ENCODE data around the gene PIN1. TPM values are rescaled to one million over a fixed set of nuclear protein-coding genes. Genes with fewer than 3 reads are reported as not detected.

The PIN1 gene
- total and polyA plus RNA-seq, 2 of the 8 experiments (the other 6 are each of a cell fraction or from before 2014, with no cell fraction given) = 78.3 to 90.8 TPM

- POLR2A ChIA-PET (ENCODE audit: partially characterized antibody) = interaction anchor here (1.2 kb wide), 1 partner anchor 14 kb away, joined by 3 read pairs; no protein-coding TSS in a partner anchor
- Histone ChIP-seq H3K23me2 (ENCODE audit: low read depth, low read length) (no peaks in the 10 kb centered on the region), H3K9ac (replicated peaks in 1 of 4; ENCODE audit: extremely low read depth in 1 of 4, low read depth in 3 of 4, low read length in 3 of 4) (no peak overlapping the region), H3K4ac (replicated peaks; ENCODE audit: insufficient read length, low read depth, low read length) (no peak overlapping the region), H3K27ac (ENCODE audit: low read depth, low read length) (no peak overlapping the region), H3K14ac (ENCODE audit: insufficient read length) (no peak overlapping the region), H3K36me3 (ENCODE audit: control insufficient read depth in 2 of 4, insufficient read depth in 4 of 4, low read length in 3 of 4) (peaks cover 0 to 8% (median 4%) of the 10 kb centered on the region in 4 experiments; a peak in 5 of 8 replicates), H3K9me3 (ENCODE audit: insufficient read depth in 2 of 2, low read depth in 1 of 2, low read length in 1 of 2) (no peaks in the 10 kb centered on the region), H3K56ac (replicated peaks; ENCODE audit: insufficient read length, low read depth, low read length) (no peak overlapping the region), H2AFZ (ENCODE audit: low read length) (no peak overlapping the region), H3K27me3 (replicated peaks in 1 of 4; ENCODE audit: control insufficient read depth in 3 of 4, extremely low read depth in 1 of 4, insufficient read depth in 3 of 4, low read length in 3 of 4) (no peaks in the 10 kb centered on the region), H4K20me1 (replicated peaks in 1 of 2; ENCODE audit: control insufficient read depth in 1 of 2, insufficient read depth in 2 of 2, low read length in 2 of 2) (peaks cover 1 to 2% of the 10 kb centered on the region in 2 experiments), H3K23ac (ENCODE audit: insufficient read length) (no peak overlapping the region), H2BK20ac (ENCODE audit: low read length) (no peak overlapping the region), H3K4me3 (ENCODE audit: extremely low read depth in 1 of 4, insufficient read depth in 2 of 4, low read depth in 3 of 4, low read length in 4 of 4) (no peak overlapping the region), H2BK15ac (ENCODE audit: low read length) (no peak overlapping the region), H4K8ac (ENCODE audit: extremely low read depth, insufficient read depth, low read length) (no peak overlapping the region), H2BK5ac (ENCODE audit: low read depth, low read length) (no peak overlapping the region), H3K18ac (ENCODE audit: extremely low read depth, low read length) (no peak overlapping the region), H2AK5ac (ENCODE audit: low read depth, low read length) (no peak overlapping the region), H3K4me1 (replicated peaks in 1 of 4; ENCODE audit: control insufficient read depth in 3 of 4, insufficient read depth in 4 of 4, low read length in 3 of 4) (peaks cover 0 to 7% (median 4%) of the 10 kb centered on the region in 4 experiments; a peak in 4 of 7 replicates), H2BK12ac (ENCODE audit: low read depth, low read length) (no peak overlapping the region), H3K4me2 (ENCODE audit: insufficient read depth in 1 of 2, low read depth in 2 of 2, low read length in 2 of 2) (no peak overlapping the region), H4K5ac (ENCODE audit: insufficient read length, low read depth, low read length) (no peak overlapping the region), H4K91ac (replicated peaks; ENCODE audit: insufficient read length, low read length) (no peak overlapping the region), H3K79me1 (ENCODE audit: low read depth, low read length) (peaks cover 2% of the 10 kb centered on the region; the same call in 1 of the 2 replicates), H3K79me2 (ENCODE audit: control insufficient read depth in 1 of 2, insufficient read depth in 2 of 2, low read length in 2 of 2) (no peaks in the 10 kb centered on the region), H2BK120ac (replicated peaks; ENCODE audit: low read depth, low read length) (no peak overlapping the region)
- 86% methylated on average over 1 of the region's 1 CpG; no CpG with 5 or more reads in 1 of the 2 experiments for WGBS, 2 experiments (ENCODE audit: extremely low coverage in 1 of 2, insufficient coverage in 1 of 2, insufficient read length in 1 of 2, insufficient replicate concordance in 2 of 2, low coverage in 1 of 2, low lambda C conversion rate in 2 of 2, missing lambda C conversion rate in 1 of 2)
- FAIRE-seq (no peak), DNase-seq (ENCODE audit: low read depth in 1 of 2, low spot score in 2 of 2) (no peak)
- CTCF ChIA-PET (ENCODE audit: partially characterized antibody) = interaction anchor here (2.0 kb wide), 1 partner anchor 9 kb away, joined by 6 read pairs; no protein-coding TSS in a partner anchor
- TF ChIP-seq CHD1 (IDR thresholded peaks at IDR 0.05; ENCODE audit: low read depth, low read length) (no peak), MAX (IDR thresholded peaks at IDR 0.05) (no peak)
These were observed 26.4 kb downstream of the PIN1 start for GRCh38 chr19:9861503-9861902.
